ENCODE data around the gene IL17D.
"Not testable (repeated sequence)": the region's sequence is repeated elsewhere in the genome, so short reads cannot be mapped to it uniquely, and the experiment has no call there.

Gene IL17D

GRCh38 chr13:20717581-20718542 is 14.4 kb downstream of the IL17D start:
- no peak for DNase-seq (ENCODE audit: extremely low read depth in 1 of 2, low read depth in 1 of 2)

GRCh38 chr13:20718958-20719566 is 15.6 kb downstream of the IL17D start:
- DNase-seq (ENCODE audit: extremely low read depth in 1 of 2, low read depth in 1 of 2), result no peak

- DNase-seq (ENCODE audit: extremely low read depth in 1 of 2, low read depth in 1 of 2), result no peak
Observed at GRCh38 chr13:20719783-20720182, 16.3 kb downstream of the IL17D start.

GRCh38 chr13:20720499-20720898 is 17.0 kb downstream of the IL17D start:
- no peak for DNase-seq (ENCODE audit: extremely low read depth in 1 of 2, low read depth in 1 of 2)

- no peak for DNase-seq (ENCODE audit: extremely low read depth in 1 of 2, low read depth in 1 of 2)
Observed at GRCh38 chr13:20721058-20721453, 17.6 kb downstream of the IL17D start.

- DNase-seq (ENCODE audit: extremely low read depth in 1 of 2, low read depth in 1 of 2), result no peak
Observed at GRCh38 chr13:20721454-20722357, 18.2 kb downstream of the IL17D start.

GRCh38 chr13:20727856-20728255 is 24.4 kb downstream of the IL17D start:
- DNase-seq (ENCODE audit: extremely low read depth in 1 of 2, low read depth in 1 of 2), result no peak

- DNase-seq (ENCODE audit: extremely low read depth in 1 of 2, low read depth in 1 of 2), result no peak
Observed at GRCh38 chr13:20728579-20729311, 25.2 kb downstream of the IL17D start.

GRCh38 chr13:20729633-20730585 is 26.4 kb downstream of the IL17D start:
- DNase-seq (ENCODE audit: extremely low read depth in 1 of 2, low read depth in 1 of 2), result no peak

- no peak for DNase-seq (ENCODE audit: extremely low read depth in 1 of 2, low read depth in 1 of 2)
Observed at GRCh38 chr13:20738616-20739015, 35.1 kb downstream of the IL17D start.

GRCh38 chr13:20740021-20740420 is 36.5 kb downstream of the IL17D start:
- no peak for DNase-seq (ENCODE audit: extremely low read depth in 1 of 2, low read depth in 1 of 2)

GRCh38 chr13:20743830-20744404 is 40.4 kb downstream of the IL17D start:
- DNase-seq (ENCODE audit: extremely low read depth in 1 of 2, low read depth in 1 of 2), result not testable (repeated sequence)

GRCh38 chr13:20749377-20749776 is 45.9 kb downstream of the IL17D start:
- no peak for DNase-seq (ENCODE audit: extremely low read depth in 1 of 2, low read depth in 1 of 2)

- DNase-seq (ENCODE audit: extremely low read depth in 1 of 2, low read depth in 1 of 2), result no peak
Observed at GRCh38 chr13:20754009-20754408, 50.5 kb downstream of the IL17D start.

GRCh38 chr13:20760872-20761271 is 57.4 kb downstream of the IL17D start:
- no peak for DNase-seq (ENCODE audit: extremely low read depth in 1 of 2, low read depth in 1 of 2)

GRCh38 chr13:20767309-20767943 is 63.9 kb downstream of the IL17D start:
- no peak for DNase-seq (ENCODE audit: extremely low read depth in 1 of 2, low read depth in 1 of 2)

GRCh38 chr13:20769091-20769490 is 65.6 kb downstream of the IL17D start:
- no peak for DNase-seq (ENCODE audit: extremely low read depth in 1 of 2, low read depth in 1 of 2)

GRCh38 chr13:20769834-20770233 is 66.3 kb downstream of the IL17D start:
- DNase-seq (ENCODE audit: extremely low read depth in 1 of 2, low read depth in 1 of 2), result no peak

All from stimulated activated CD8-positive, alpha-beta memory T cell treated with anti-CD3 and anti-CD28 coated beads, Interleukin-7, amount 100 ng/mL, for 48 hours (primary cell).